HCT116 (cell line): ENCODE measurements around the gene CILP2. TPM values are rescaled to one million over a fixed set of nuclear protein-coding genes. Genes with fewer than 3 reads are reported as not detected.
A peak's percentile ranks its signal among the peaks of the same experiment; 100 is the strongest.

Source experiments
- ATAC-seq: fragments of 200-7000 bp; cut with Tn5 transposase; 2 replicates; pipeline ENCODE4 v1.9.1; 2020; ENCODE audit warnings: mild to moderate bottlenecking, moderate library complexity
- Bru-seq: library from RNA; stranded (reverse); fragments of 400-500 nt; gene quantifications from one replicate; lab custom pipeline; 2021; lab: Mats Ljungman, UMichigan
- BruChase-seq, 2 experiments: library from RNA; stranded (reverse); fragments of 400-500 nt; gene quantifications; one replicate each; lab custom pipeline; 2021; lab: Mats Ljungman, UMichigan
- BruUV-seq: library from RNA; stranded (reverse); fragments of 400-500 nt; replicated peaks from 2 replicates; lab custom pipeline; 2021; lab: Mats Ljungman, UMichigan
- CTCF ChIA-PET: fragments of 300-600 bp; sonication (Branson Sonifier 250); formaldehyde crosslinking; loops from one replicate; lab custom pipeline; 2021; ENCODE audit warnings: antibody characterized with exemption; lab: Charles Lee
- POLR2A ChIA-PET: fragments of 300-600, 350-600 bp; sonication (Branson Sonifier 250); formaldehyde crosslinking; loops from one replicate; lab custom pipeline; 2021; ENCODE audit warnings: antibody characterized with exemption; lab: Charles Lee
- RAD21 ChIA-PET, 2 experiments: fragments of 300-600 bp; sonication (Branson Sonifier 250); formaldehyde crosslinking; loops; one replicate each; lab custom pipeline; 2023; ENCODE audit warnings: low total read pairs in 2 of 2; ENCODE audit not compliant: uncharacterized antibody in 2 of 2, unreplicated experiment in 2 of 2, low non-redundant PET in 1 of 2; lab: Charles Lee
- DNase-seq: peaks from one replicate; pipeline ENCODE4 v3.0.0-alpha.2; 2010; ENCODE audit warnings: low read depth, low spot score
- H2AFZ ChIP-seq: fragments of 200-600 bp; shearing (Covaris generic), sonication (generic); 2 replicates; pipeline ENCODE4 v1.6.1; 2017; ENCODE audit warnings: low read depth, mixed run types, mixed read lengths, antibody characterized with exemption, low read length; ENCODE audit not compliant: poor library complexity, severe bottlenecking
- H3K27ac ChIP-seq: 2 replicates; pipeline ENCODE4 v1.5.1; 2012; ENCODE audit warnings: low read depth, low read length
- H3K27me3 ChIP-seq: fragments of 200-600 bp; sonication (generic); 2 replicates; pipeline ENCODE4 v1.6.1; 2016; ENCODE audit warnings: mixed run types, low read length, mixed read lengths; ENCODE audit not compliant: insufficient read depth
- H3K36me3 ChIP-seq, 2 experiments: fragments of 200-500 bp in 1 of 2; fragments of 200-600 bp in 1 of 2; sonication (Bioruptor generic) in 1 of 2; sonication (generic) in 1 of 2; 2 replicates each; pipeline versions ENCODE4 v1.5.1 to v1.6.1; 2014 to 2016; ENCODE audit warnings: low read length in 2 of 2, inconsistent platforms in 1 of 2, mixed read lengths in 1 of 2, mixed run types in 1 of 2; ENCODE audit not compliant: insufficient read depth in 2 of 2, control insufficient read depth in 1 of 2
- H3K4me1 ChIP-seq, 2 experiments: fragments of 200-600 bp in 1 of 2; sonication (generic) in 1 of 2; 2 replicates each; pipeline versions ENCODE4 v1.5.1 to v1.6.1; 2012 to 2017; ENCODE audit warnings: low read length in 2 of 2, inconsistent platforms in 1 of 2, mild to moderate bottlenecking in 1 of 2, mixed read lengths in 1 of 2, mixed run types in 1 of 2, moderate library complexity in 1 of 2; ENCODE audit not compliant: insufficient read depth in 2 of 2, control insufficient read depth in 1 of 2
- H3K4me2 ChIP-seq: fragments of 200-600 bp; sonication (generic); 2 replicates; pipeline ENCODE4 v1.6.1; 2017; ENCODE audit warnings: mixed run types, low read length, mixed read lengths
- H3K4me3 ChIP-seq, 2 experiments: fragments of 200-600 bp in 1 of 2; sonication (generic) in 1 of 2; replicated peaks in 1 of 2; 2 replicates each; pipeline ENCODE4 v1.5.1; 2011 to 2016; ENCODE audit warnings: low read length in 2 of 2, control low read depth in 1 of 2, low read depth in 1 of 2, mild to moderate bottlenecking in 1 of 2, mixed read lengths in 1 of 2, mixed run types in 1 of 2
- H3K79me2 ChIP-seq: fragments of 200-600 bp; sonication (generic); 2 replicates; pipeline ENCODE4 v1.6.1; 2017; ENCODE audit warnings: mild to moderate bottlenecking, mixed run types, low read length, moderate library complexity, mixed read lengths; ENCODE audit not compliant: insufficient read depth
- H3K9ac ChIP-seq: fragments of 200-600 bp; sonication (generic); 2 replicates; pipeline ENCODE4 v1.6.1; 2016; ENCODE audit warnings: low read length, mixed read lengths
- H3K9me2 ChIP-seq: fragments of 200-600 bp; sonication (generic), shearing (Covaris generic); 2 replicates; pipeline ENCODE4 v1.6.1; 2017; ENCODE audit warnings: mixed run types, mild to moderate bottlenecking, moderate library complexity; ENCODE audit not compliant: insufficient read depth
- H3K9me3 ChIP-seq, 2 experiments: fragments of 200-500 bp in 1 of 2; fragments of 200-600 bp in 1 of 2; sonication (Bioruptor generic) in 1 of 2; sonication (generic) in 1 of 2; 2 replicates each; pipeline ENCODE4 v1.6.1; 2014 to 2017; ENCODE audit warnings: low read length in 2 of 2, mixed read lengths in 2 of 2, inconsistent platforms in 1 of 2, low read depth in 1 of 2, mild to moderate bottlenecking in 1 of 2, mixed run types in 1 of 2, moderate library complexity in 1 of 2; ENCODE audit not compliant: control insufficient read depth in 1 of 2, insufficient read depth in 1 of 2
- H4K20me1 ChIP-seq: fragments of 200-600 bp; sonication (generic), shearing (Covaris generic); 2 replicates; pipeline ENCODE4 v1.6.1; 2017; ENCODE audit warnings: mixed run types, mild to moderate bottlenecking, moderate library complexity; ENCODE audit not compliant: insufficient read depth
- EGR1 ChIP-seq: IDR thresholded peaks from 2 replicates; pipeline ENCODE4 v1.6.1; 2012; ENCODE audit warnings: low read depth
- POLR2AphosphoS5 ChIP-seq: IDR thresholded peaks from 2 replicates; pipeline ENCODE4 v1.6.1; 2011; ENCODE audit warnings: mild to moderate bottlenecking, low read depth, low read length, moderate library complexity
- TCF7L2 ChIP-seq: IDR thresholded peaks from 2 replicates; pipeline ENCODE4 v1.7.0; 2011; ENCODE audit warnings: borderline replicate concordance, inconsistent platforms; ENCODE audit not compliant: insufficient read depth, insufficient read length; ENCODE audit errors: extremely low read depth
- ZFX ChIP-seq: fragments of 450-650 bp; IDR thresholded peaks from 2 replicates; pipeline ENCODE4 v1.6.1; 2017
- intact Hi-C: fragments of 100-400 bp; cut with micrococcal nuclease; formaldehyde crosslinking; loops from 2 replicates; pipeline ENCODE4 v1.10.0; 2022
- long read RNA-seq: library from polyadenylated mRNA; unstranded; transcript quantifications from one replicate; pipeline ENCODE4 v2.0.0, GENCODE V29; 2021; ENCODE audit not compliant: unreplicated experiment
- polyA plus RNA-seq: library from polyadenylated mRNA; unstranded; fragments of >200 nt; gene quantifications from 2 replicates; pipeline ENCODE4 v1.2.1, GENCODE V29; 2012; ENCODE audit warnings: missing spikeins
- total RNA-seq: library from RNA; stranded (reverse); gene quantifications from one replicate; pipeline ENCODE4 v1.2.1, GENCODE V29; 2021; ENCODE audit not compliant: unreplicated experiment

The CILP2 gene, protein sequence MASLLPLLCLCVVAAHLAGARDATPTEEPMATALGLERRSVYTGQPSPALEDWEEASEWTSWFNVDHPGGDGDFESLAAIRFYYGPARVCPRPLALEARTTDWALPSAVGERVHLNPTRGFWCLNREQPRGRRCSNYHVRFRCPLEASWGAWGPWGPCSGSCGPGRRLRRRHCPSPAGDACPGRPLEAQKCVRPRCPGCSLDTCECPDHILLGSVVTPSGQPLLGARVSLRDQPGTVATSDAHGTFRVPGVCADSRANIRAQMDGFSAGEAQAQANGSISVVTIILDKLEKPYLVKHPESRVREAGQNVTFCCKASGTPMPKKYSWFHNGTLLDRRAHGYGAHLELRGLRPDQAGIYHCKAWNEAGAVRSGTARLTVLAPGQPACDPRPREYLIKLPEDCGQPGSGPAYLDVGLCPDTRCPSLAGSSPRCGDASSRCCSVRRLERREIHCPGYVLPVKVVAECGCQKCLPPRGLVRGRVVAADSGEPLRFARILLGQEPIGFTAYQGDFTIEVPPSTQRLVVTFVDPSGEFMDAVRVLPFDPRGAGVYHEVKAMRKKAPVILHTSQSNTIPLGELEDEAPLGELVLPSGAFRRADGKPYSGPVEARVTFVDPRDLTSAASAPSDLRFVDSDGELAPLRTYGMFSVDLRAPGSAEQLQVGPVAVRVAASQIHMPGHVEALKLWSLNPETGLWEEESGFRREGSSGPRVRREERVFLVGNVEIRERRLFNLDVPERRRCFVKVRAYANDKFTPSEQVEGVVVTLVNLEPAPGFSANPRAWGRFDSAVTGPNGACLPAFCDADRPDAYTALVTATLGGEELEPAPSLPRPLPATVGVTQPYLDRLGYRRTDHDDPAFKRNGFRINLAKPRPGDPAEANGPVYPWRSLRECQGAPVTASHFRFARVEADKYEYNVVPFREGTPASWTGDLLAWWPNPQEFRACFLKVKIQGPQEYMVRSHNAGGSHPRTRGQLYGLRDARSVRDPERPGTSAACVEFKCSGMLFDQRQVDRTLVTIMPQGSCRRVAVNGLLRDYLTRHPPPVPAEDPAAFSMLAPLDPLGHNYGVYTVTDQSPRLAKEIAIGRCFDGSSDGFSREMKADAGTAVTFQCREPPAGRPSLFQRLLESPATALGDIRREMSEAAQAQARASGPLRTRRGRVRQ
- total RNA-seq (13.1 TPM), Bru-seq, nascent RNA (percentile 42 among the genes with signal in this experiment), BruChase-seq, experiment 1, labeled RNA remaining after a 6-hour chase (percentile 65 among the genes with signal in this experiment), BruChase-seq, experiment 2, labeled RNA remaining after a 2-hour chase (percentile 45 among the genes with signal in this experiment)
- 9.3 and 10.3 TPM in 2 replicates for polyA plus RNA-seq
- long read RNA-seq, full-length matches to known transcripts: 1 of 16 reads
- long read RNA-seq, partial matches to known transcripts: 2 of 16 reads
- long read RNA-seq, other reads (novel, unspliced or antisense): 13 of 16 reads

DNA sequence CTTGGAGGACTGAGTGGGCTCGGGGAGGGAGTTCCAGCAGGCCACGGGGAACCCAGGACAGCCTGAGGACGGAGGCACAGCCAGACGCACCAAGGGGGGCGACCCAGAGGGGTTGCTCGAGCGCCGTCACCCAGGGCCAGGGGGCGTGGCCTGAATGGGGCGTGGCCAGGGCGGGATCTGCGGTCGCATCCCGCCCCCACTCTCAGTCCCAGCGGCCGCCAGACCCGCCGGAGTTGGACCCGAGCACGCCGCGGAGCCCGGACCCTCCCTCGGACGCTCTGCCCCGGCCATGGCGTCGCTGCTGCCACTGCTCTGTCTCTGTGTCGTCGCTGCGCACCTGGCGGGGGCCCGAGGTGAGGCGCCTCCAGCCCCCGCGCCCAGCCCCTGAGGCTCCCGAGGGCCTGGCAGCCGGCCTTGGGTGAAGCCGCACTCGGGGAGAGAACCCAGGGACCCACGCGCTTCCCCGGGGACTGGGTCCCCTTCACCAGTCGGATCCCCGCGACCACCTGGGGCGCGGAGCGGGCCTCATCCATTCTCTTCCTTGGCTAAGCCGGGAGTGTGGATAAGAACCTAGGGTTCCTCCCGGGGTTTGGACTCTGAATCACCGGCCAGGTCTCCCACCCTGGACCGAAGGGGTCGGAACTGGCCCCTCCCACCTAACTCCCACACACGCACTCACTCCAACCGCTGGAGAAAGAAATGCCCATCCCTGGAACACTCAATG is at the start of gene CILP2:
Gene CILP2, plus strand, starts transcription at position 205 of the 724 bp plus-strand sequence. Its CDS starts 85 bp downstream, at position 290.
- Histone ChIP-seq H3K79me2 (no peaks in the 10 kb centered on the region), H3K4me2 (peak within 1 kb of the TSS; percentile 80), H2AFZ (no peak within 1 kb of the TSS), H3K9me2 (no peaks in the 10 kb centered on the region), H3K27me3 (no peaks in the 10 kb centered on the region), H3K36me3 (no peaks in the 10 kb centered on the region), H3K27ac (peak within 1 kb of the TSS; percentile 51), H3K9ac (peak within 1 kb of the TSS; percentile 56), H3K4me1 (peaks cover 12 to 34% of the 10 kb centered on the region in 2 experiments), H4K20me1 (no peaks in the 10 kb centered on the region), H3K9me3 (no peaks in the 10 kb centered on the region)
- DNase-seq (no peak), ATAC-seq (peak; percentile 17)
- POLR2A ChIA-PET: no interaction called here
- intact Hi-C loops: no loop called here
- CTCF ChIA-PET: no interaction called here
- TSS peak; percentile 56 for BruUV-seq
- RAD21 ChIA-PET: no interaction called here
- TF ChIP-seq ZFX (0 out of 2 replicates have a peak, but pooled peaks have one; percentile 30), POLR2AphosphoS5 (peak; percentile 56; the same call in 1 of the 2 replicates), TCF7L2 (no peak), EGR1 (0 out of 2 replicates have a peak, but pooled peaks have one; percentile 39)
- TF ChIP-seq, all 23 proteins: peak for 3
- H3K4me3 ChIP-seq: peak within 1 kb of the TSS; percentile 47 to 59
